Stimulated activated CD4-positive, alpha-beta T cell treated with anti-CD3 and anti-CD28 coated beads, Interleukin-12 subunit alpha, Interleukin-12 subunit beta, amount 100 ng/mL, for 4 hours (primary cell): Measurements from ENCODE around the gene EOGT.

Experiments used
- DNase-seq: peaks from one replicate; pipeline ENCODE4 v3.0.0-alpha.2; 2020

EOGT gene

GRCh38 chr3:69013253-69014021, at the start of gene EOGT:
Gene EOGT, minus strand, starts transcription at chr3:69013684. Its CDS starts 3,838 bp downstream, at chr3:69009846.
- DNase-seq, result peak; percentile 82

- no peak for DNase-seq
Observed at GRCh38 chr3:69059688-69060087, 46.2 kb upstream of the EOGT start.

GRCh38 chr3:69058947-69059224, 45.4 kb upstream of the EOGT start:
- no peak for DNase-seq

GRCh38 chr3:69058180-69058946, 44.9 kb upstream of the EOGT start:
- no peak for DNase-seq

GRCh38 chr3:69052472-69052898, 39.0 kb upstream of the EOGT start:
- no peak for DNase-seq

- DNase-seq, result peak; percentile 96
Observed at GRCh38 chr3:69051756-69052471, 38.4 kb upstream of the EOGT start, which contains the start of gene TMF1. Gene TMF1, minus strand, starts transcription at chr3:69052333. Its CDS starts 247 bp downstream, at chr3:69052086.

GRCh38 chr3:69048990-69049389, 35.5 kb upstream of the EOGT start:
- no peak for DNase-seq

- DNase-seq, result no peak
Observed at GRCh38 chr3:69044608-69045007, 31.1 kb upstream of the EOGT start.

- no peak for DNase-seq
Observed at GRCh38 chr3:69033470-69033869, 20.0 kb upstream of the EOGT start.

- no peak for DNase-seq
Observed at GRCh38 chr3:69032737-69033136, 19.3 kb upstream of the EOGT start.

- DNase-seq, result no peak
Observed at GRCh38 chr3:69032142-69032541, 18.7 kb upstream of the EOGT start.

- no peak for DNase-seq
Observed at GRCh38 chr3:69031635-69032034, 18.2 kb upstream of the EOGT start.

- no peak for DNase-seq
Observed at GRCh38 chr3:69020857-69021256, 7.4 kb upstream of the EOGT start.

- DNase-seq, result no peak
Observed at GRCh38 chr3:69020424-69020823, 6.9 kb upstream of the EOGT start.

GRCh38 chr3:69016901-69017300, 3.4 kb upstream of the EOGT start:
- no peak for DNase-seq

- DNase-seq, result no peak
Observed at GRCh38 chr3:69016102-69016501, 2.6 kb upstream of the EOGT start.

- no peak for DNase-seq
Observed at GRCh38 chr3:69014022-69014580, 617 bp upstream of the EOGT start.

GRCh38 chr3:69012800-69013252, 658 bp downstream of the EOGT start:
- no peak for DNase-seq

GRCh38 chr3:69012100-69012799, 1.2 kb downstream of the EOGT start:
- DNase-seq, result no peak

- no peak for DNase-seq
Observed at GRCh38 chr3:69011096-69011730, 2.3 kb downstream of the EOGT start.

GRCh38 chr3:69009559-69010410, 3.7 kb downstream of the EOGT start:
- DNase-seq, result no peak
